CD8-positive, alpha-beta memory T cell (primary cell): ENCODE data around the gene ITGB8. TPM values are rescaled to one million over a fixed set of nuclear protein-coding genes. Genes with fewer than 3 reads are reported as not detected.

Source experiments
- CTCF ChIA-PET: fragments of 350-600 bp; sonication (Branson Sonifier 250); formaldehyde crosslinking; loops from one replicate; lab custom pipeline; 2021; ENCODE audit warnings: antibody characterized with exemption; lab: Charles Lee
- POLR2A ChIA-PET: fragments of 350-600 bp; sonication (Branson Sonifier 250); formaldehyde crosslinking; loops from one replicate; lab custom pipeline; 2021; ENCODE audit warnings: antibody characterized with exemption; lab: Charles Lee
- DNase-seq, 5 donors: peaks; one replicate each; pipeline versions ENCODE4 v3.0.0 to v3.0.0-alpha.2; 2020 to 2022; ENCODE audit warnings: mixed read lengths in 1 of 5
- H3K27ac ChIP-seq: one replicate; pipeline ENCODE4 v1.7.0; 2013; ENCODE audit warnings: low read depth, mild to moderate bottlenecking, low read length, moderate library complexity
- H3K27me3 ChIP-seq: 2 replicates; pipeline ENCODE4 v1.7.0; 2013; ENCODE audit warnings: low read length, mild to moderate bottlenecking; ENCODE audit not compliant: insufficient read depth, poor library complexity, severe bottlenecking
- H3K36me3 ChIP-seq: 2 replicates; pipeline ENCODE4 v1.7.0; 2013; ENCODE audit warnings: mild to moderate bottlenecking, low read length, moderate library complexity; ENCODE audit not compliant: insufficient read depth
- H3K4me1 ChIP-seq: 2 replicates; pipeline ENCODE4 v1.7.0; 2013; ENCODE audit warnings: mild to moderate bottlenecking, low read length, moderate library complexity; ENCODE audit not compliant: insufficient read depth
- H3K4me3 ChIP-seq: 2 replicates; pipeline ENCODE4 v1.7.0; 2013; ENCODE audit warnings: mild to moderate bottlenecking, low read length
- H3K9me3 ChIP-seq: 2 replicates; pipeline ENCODE4 v1.7.0; 2013; ENCODE audit warnings: mild to moderate bottlenecking, low read length
- H3K27ac Mint-ChIP-seq, 8 donors: one replicate each; pipeline ENCODE4 v1.8.0; 2020 to 2021; ENCODE audit warnings: mixed read lengths in 8 of 8, mild to moderate bottlenecking in 6 of 8, inconsistent platforms in 3 of 8, moderate library complexity in 3 of 8
- H3K27me3 Mint-ChIP-seq, 2 donors: one replicate each; pipeline ENCODE4 v1.8.0; 2020 to 2021; ENCODE audit warnings: mixed read lengths in 2 of 2, mild to moderate bottlenecking in 1 of 2, moderate library complexity in 1 of 2
- H3K36me3 Mint-ChIP-seq, 3 donors: one replicate each; pipeline ENCODE4 v1.8.0; 2020 to 2021; ENCODE audit warnings: mixed read lengths in 3 of 3, inconsistent platforms in 1 of 3, mild to moderate bottlenecking in 1 of 3
- H3K4me1 Mint-ChIP-seq, 3 donors: one replicate each; pipeline ENCODE4 v1.8.0; 2020 to 2021; ENCODE audit warnings: mixed read lengths in 3 of 3, inconsistent platforms in 1 of 3, mild to moderate bottlenecking in 1 of 3
- H3K4me3 Mint-ChIP-seq, 7 donors: one replicate each; pipeline ENCODE4 v1.8.0; 2020 to 2021; ENCODE audit warnings: mixed read lengths in 7 of 7, mild to moderate bottlenecking in 6 of 7, moderate library complexity in 4 of 7, inconsistent platforms in 2 of 7
- H3K9me3 Mint-ChIP-seq, 5 donors: one replicate each; pipeline ENCODE4 v1.8.0; 2020 to 2022; ENCODE audit warnings: mixed read lengths in 5 of 5, mild to moderate bottlenecking in 3 of 5, moderate library complexity in 2 of 5, inconsistent platforms in 1 of 5
- polyA plus RNA-seq: library from polyadenylated mRNA; unstranded; fragments of 300-500 nt; fragmentation: Illumina TruSeq; gene quantifications from one replicate; pipeline ENCODE4 v1.2.3, GENCODE V29; 2021
- total RNA-seq, 2 experiments: library from RNA; stranded (reverse); gene quantifications; one replicate each; pipeline ENCODE4 v1.2.3, GENCODE V29; 2021

ITGB8 gene
- total and polyA plus RNA-seq, 3 experiments from 2014 or later = 0.11 to 0.27 TPM; not detected in 1

DNA sequence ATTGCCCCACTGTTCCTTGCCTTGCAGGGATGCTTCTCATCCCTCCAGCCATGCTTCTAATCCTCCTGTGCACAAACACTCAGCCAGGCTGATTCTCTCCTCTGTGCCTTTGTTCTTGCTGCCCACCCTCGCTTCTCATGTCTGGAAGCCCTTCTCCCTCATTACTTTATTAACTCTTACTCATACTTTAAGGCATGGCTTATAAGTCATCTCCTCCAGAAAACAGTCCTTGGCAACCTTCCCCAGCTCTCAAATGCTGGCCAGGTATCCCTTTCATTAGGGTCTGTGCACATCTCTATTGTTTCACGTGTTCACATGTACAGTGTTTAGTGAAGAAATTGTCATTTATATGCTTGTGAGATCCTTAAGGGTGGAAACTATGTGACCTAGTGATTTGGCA is 62.9 kb downstream of the ITGB8 start:
- Histone ChIP-seq H3K27me3 (no peaks in the 10 kb centered on the region), H3K4me3 (no peak overlapping the region), H3K9me3 (no peaks in the 10 kb centered on the region), H3K27ac (no peak overlapping the region), H3K4me1 (no peaks in the 10 kb centered on the region), H3K36me3 (no peaks in the 10 kb centered on the region)
- Mint-ChIP-seq H3K27ac (no peak overlapping the region), H3K36me3 (no peaks in the 10 kb centered on the region), H3K4me1 (no peaks in the 10 kb centered on the region), H3K9me3 (peaks cover 0 to 4% (median 0%) of the 10 kb centered on the region in 5 donors), H3K27me3 (no peaks in the 10 kb centered on the region), H3K4me3 (no peak overlapping the region)
- POLR2A ChIA-PET = no interaction called here
- CTCF ChIA-PET = no interaction called here
- no peak for DNase-seq

DNA sequence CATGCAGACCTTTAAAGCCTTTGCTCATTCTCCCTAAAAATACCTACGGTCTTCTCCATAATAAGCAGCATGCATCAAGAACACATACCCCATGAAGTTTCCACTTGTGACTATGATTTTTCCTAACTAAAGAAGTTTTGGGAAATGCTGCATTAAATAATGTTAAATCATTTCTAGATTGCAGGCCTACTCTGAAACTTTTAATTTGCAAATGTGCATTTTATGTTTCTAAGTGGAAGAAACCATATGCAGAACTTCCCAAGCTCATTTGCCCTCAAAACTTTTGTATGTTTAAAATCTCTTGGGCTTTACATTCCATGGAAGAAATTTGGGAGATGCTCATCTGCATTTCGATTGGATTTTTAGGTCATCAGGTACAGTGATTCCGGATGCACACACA is 63.6 kb downstream of the ITGB8 start:
- no peaks in the 10 kb centered on the region for H3K4me1 Mint-ChIP-seq
- POLR2A ChIA-PET = no interaction called here
- Histone ChIP-seq H3K27ac (no peak overlapping the region), H3K4me3 (no peak overlapping the region), H3K9me3 (no peaks in the 10 kb centered on the region), H3K4me1 (no peaks in the 10 kb centered on the region), H3K27me3 (no peaks in the 10 kb centered on the region), H3K36me3 (no peaks in the 10 kb centered on the region)
- no peak overlapping the region for H3K27ac Mint-ChIP-seq
- CTCF ChIA-PET = no interaction called here
- H3K27me3 Mint-ChIP-seq = no peaks in the 10 kb centered on the region
- peaks cover 0 to 6% (median 0%) of the 10 kb centered on the region in 5 donors for H3K9me3 Mint-ChIP-seq
- no peak for DNase-seq
- H3K36me3 Mint-ChIP-seq = no peaks in the 10 kb centered on the region
- H3K4me3 Mint-ChIP-seq = no peak overlapping the region

DNA sequence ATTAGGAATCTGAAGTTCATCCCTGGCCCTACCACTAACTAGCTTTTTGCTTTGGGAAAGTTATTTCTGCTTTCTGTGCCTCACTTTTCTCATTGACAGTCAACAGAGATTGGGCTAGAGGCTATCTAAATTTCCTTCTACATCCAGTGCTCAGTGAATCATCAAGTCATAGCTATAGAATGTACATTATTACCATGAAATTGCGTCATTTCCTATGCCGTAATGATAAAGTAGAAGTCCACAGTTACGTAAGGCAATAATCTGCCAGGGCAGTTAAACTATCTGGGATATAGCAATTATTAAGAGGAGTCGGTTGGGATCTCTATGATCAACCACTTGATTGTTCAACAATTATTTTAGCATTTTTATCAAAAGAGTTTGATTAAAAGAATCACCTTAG is 64.4 kb downstream of the ITGB8 start:
- Histone ChIP-seq H3K9me3 (no peaks in the 10 kb centered on the region), H3K27ac (no peak overlapping the region), H3K36me3 (no peaks in the 10 kb centered on the region), H3K27me3 (no peaks in the 10 kb centered on the region), H3K4me3 (no peak overlapping the region), H3K4me1 (no peaks in the 10 kb centered on the region)
- no peak overlapping the region for H3K4me3 Mint-ChIP-seq
- H3K4me1 Mint-ChIP-seq = no peaks in the 10 kb centered on the region
- H3K27ac Mint-ChIP-seq = no peak overlapping the region
- no peaks in the 10 kb centered on the region for H3K27me3 Mint-ChIP-seq
- ChIA-PET POLR2A (no interaction called here), CTCF (no interaction called here)
- H3K36me3 Mint-ChIP-seq = no peaks in the 10 kb centered on the region
- no peak for DNase-seq
- peaks cover 0 to 6% (median 0%) of the 10 kb centered on the region in 5 donors for H3K9me3 Mint-ChIP-seq

DNA sequence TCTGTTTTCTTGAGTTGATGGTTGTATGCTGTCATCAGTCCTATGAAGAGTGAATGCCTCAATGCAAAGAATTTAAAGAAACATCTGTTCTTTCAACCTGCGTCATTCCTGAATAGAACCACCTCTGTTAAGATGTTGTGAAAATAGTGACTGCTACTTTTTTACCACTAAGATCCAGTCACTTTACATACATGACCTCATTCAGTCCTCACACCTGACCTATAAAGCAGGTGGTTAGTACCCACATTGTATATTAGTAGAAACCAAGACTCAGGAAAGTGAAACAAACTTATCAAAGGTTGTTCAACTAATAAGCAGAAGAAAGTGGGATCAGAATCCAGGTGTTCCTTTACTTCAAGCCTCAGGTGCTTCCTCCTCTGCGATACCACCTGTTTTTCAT is 64.8 kb downstream of the ITGB8 start:
- H3K27ac ChIP-seq = no peak overlapping the region
- no peaks in the 10 kb centered on the region for H3K9me3 ChIP-seq
- no peaks in the 10 kb centered on the region for H3K27me3 ChIP-seq
- no peak overlapping the region for H3K4me3 ChIP-seq
- H3K4me3 Mint-ChIP-seq = no peak overlapping the region
- POLR2A ChIA-PET = no interaction called here
- CTCF ChIA-PET = no interaction called here
- H3K27me3 Mint-ChIP-seq = no peaks in the 10 kb centered on the region
- peaks cover 0 to 6% (median 0%) of the 10 kb centered on the region in 5 donors for H3K9me3 Mint-ChIP-seq
- H3K4me1 Mint-ChIP-seq = no peaks in the 10 kb centered on the region
- DNase-seq = no peak
- H3K36me3 Mint-ChIP-seq = no peaks in the 10 kb centered on the region
- H3K27ac Mint-ChIP-seq = no peak overlapping the region
- H3K36me3 ChIP-seq = no peaks in the 10 kb centered on the region
- H3K4me1 ChIP-seq = no peaks in the 10 kb centered on the region

DNA sequence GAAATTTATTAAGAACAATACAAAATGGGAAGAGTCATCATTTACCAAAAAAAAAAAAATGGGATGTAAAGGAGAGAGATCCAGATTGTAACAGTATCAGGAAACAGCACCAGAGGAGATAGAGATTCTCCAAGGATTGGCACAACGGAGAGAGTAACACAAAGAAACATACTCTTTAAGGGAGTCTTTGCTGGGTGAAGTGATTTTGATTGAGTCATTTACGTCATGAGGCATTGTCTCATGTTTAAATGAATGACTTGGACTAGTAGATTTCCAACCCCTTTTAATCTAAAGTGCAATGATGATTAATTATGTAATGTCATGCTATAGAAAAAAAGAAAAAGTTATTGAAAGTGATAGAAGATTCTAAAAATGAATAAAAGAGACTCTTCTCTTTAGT is 68.8 kb downstream of the ITGB8 start:
- CTCF ChIA-PET = no interaction called here
- H3K27ac Mint-ChIP-seq = no peak overlapping the region
- H3K36me3 Mint-ChIP-seq = no peaks in the 10 kb centered on the region

DNA sequence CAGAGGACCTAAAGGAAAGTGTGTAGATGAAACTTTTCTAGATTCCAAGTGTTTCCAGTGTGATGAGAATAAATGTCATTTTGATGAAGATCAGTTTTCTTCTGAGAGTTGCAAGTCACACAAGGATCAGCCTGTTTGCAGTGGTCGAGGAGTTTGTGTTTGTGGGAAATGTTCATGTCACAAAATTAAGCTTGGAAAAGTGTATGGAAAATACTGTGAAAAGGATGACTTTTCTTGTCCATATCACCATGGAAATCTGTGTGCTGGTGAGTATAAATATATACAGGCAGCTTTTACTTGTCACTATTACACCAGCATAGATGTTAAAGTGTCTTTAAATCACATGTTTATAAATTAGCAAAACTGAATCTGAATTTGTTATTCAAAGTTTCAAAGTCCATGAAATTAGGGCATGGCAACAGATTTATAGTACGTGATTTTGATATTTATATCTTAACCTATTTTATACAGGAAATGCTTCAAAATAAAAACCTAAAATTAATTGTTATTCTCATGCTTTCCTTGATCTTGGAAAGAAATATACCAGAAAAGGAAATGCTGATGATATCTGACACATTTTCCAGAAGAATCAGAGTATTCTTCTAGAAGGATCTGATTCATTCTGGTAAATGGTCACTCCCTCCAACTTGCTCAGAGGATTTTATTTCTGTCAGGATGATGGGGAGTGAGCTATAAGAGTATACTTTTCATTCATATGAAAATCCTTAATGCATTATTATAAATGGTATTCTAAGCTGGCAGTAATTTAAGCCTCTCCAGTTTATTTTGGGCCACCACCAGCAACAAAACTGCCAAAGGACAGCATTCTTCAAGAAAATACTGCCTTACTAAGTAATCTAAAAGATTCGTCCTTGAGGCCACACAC is 71.4 kb downstream of the ITGB8 start:
- H3K4me3 ChIP-seq = no peak overlapping the region
- Mint-ChIP-seq H3K27me3 (no peaks in the 10 kb centered on the region), H3K27ac (no peak overlapping the region), H3K36me3 (no peaks in the 10 kb centered on the region), H3K4me3 (no peak overlapping the region), H3K4me1 (no peaks in the 10 kb centered on the region), H3K9me3 (peaks cover 0 to 2% (median 0%) of the 10 kb centered on the region in 5 donors)
- no peak overlapping the region for H3K27ac ChIP-seq
- ChIA-PET POLR2A (no interaction called here), CTCF (no interaction called here)
- no peaks in the 10 kb centered on the region for H3K36me3 ChIP-seq
- H3K9me3 ChIP-seq = no peaks in the 10 kb centered on the region
- no peaks in the 10 kb centered on the region for H3K4me1 ChIP-seq
- DNase-seq = no peak
- H3K27me3 ChIP-seq = no peaks in the 10 kb centered on the region

More for the DNA sequence above, 68.8 kb downstream of the ITGB8 start:
- Histone ChIP-seq H3K4me1 (no peaks in the 10 kb centered on the region), H3K27ac (no peak overlapping the region), H3K4me3 (no peak overlapping the region), H3K9me3 (no peaks in the 10 kb centered on the region), H3K27me3 (no peaks in the 10 kb centered on the region), H3K36me3 (no peaks in the 10 kb centered on the region)
- H3K4me3 Mint-ChIP-seq = no peak overlapping the region
- no peaks in the 10 kb centered on the region for H3K4me1 Mint-ChIP-seq
- DNase-seq = no peak
- peaks cover 0 to 6% (median 0%) of the 10 kb centered on the region in 5 donors for H3K9me3 Mint-ChIP-seq
- H3K27me3 Mint-ChIP-seq = no peaks in the 10 kb centered on the region
- POLR2A ChIA-PET = no interaction called here

DNA sequence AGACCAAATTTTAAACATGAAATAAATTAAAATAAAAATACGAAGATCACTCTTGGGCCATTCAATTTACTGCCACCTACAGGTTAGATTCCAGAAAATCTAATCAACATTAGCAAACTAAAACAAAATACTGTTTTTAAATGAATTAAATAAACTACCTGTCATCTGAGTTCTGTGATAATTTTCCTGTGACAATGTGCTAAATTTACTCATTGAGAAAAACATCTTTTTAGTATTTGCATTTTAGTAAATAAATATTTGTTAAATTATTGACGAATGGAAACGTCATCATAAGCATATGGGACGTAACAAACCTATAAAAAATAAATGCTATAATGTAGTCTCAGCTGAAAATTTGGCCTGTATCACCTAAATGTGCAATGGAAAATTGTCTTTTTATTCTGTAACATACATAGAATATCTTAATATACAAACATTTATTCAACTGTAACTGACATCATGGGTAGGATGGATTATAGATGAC is 72.1 kb downstream of the ITGB8 start:
- Mint-ChIP-seq H3K27me3 (no peaks in the 10 kb centered on the region), H3K36me3 (no peaks in the 10 kb centered on the region), H3K4me3 (no peak overlapping the region), H3K9me3 (peaks cover 0 to 2% (median 0%) of the 10 kb centered on the region in 5 donors), H3K27ac (no peak overlapping the region), H3K4me1 (no peaks in the 10 kb centered on the region)
- ChIA-PET CTCF (no interaction called here), POLR2A (no interaction called here)
- DNase-seq = no peak
- Histone ChIP-seq H3K4me3 (no peak overlapping the region), H3K36me3 (no peaks in the 10 kb centered on the region), H3K27ac (no peak overlapping the region), H3K27me3 (no peaks in the 10 kb centered on the region), H3K9me3 (no peaks in the 10 kb centered on the region), H3K4me1 (no peaks in the 10 kb centered on the region)

DNA sequence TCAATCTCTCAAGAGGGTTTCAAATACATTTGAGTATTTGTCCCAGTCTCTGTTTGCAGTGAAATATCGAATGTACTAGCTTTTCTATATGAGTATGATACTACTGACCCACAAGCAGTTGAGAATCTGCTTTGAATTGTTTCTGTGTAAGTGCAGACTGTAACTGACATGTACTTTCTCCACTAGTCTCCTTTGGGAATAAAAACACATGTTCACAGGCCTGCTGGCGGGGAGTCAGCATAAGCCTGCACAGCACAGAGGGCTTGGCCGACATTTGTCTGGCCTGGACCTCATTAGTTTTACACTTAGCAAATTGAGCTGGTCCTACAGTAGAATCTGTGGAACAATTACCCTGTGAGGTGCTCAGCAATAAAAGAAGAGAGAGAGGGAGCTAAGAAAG is 72.6 kb downstream of the ITGB8 start:
- H3K36me3 Mint-ChIP-seq = no peaks in the 10 kb centered on the region

More for the DNA sequence above, 72.6 kb downstream of the ITGB8 start:
- no peak overlapping the region for H3K27ac Mint-ChIP-seq
- H3K4me1 Mint-ChIP-seq = no peaks in the 10 kb centered on the region
- Histone ChIP-seq H3K4me1 (no peaks in the 10 kb centered on the region), H3K9me3 (no peaks in the 10 kb centered on the region), H3K36me3 (no peaks in the 10 kb centered on the region), H3K27me3 (no peaks in the 10 kb centered on the region), H3K4me3 (no peak overlapping the region), H3K27ac (no peak overlapping the region)
- DNase-seq = no peak
- H3K9me3 Mint-ChIP-seq = peaks cover 0 to 2% (median 0%) of the 10 kb centered on the region in 5 donors
- no peak overlapping the region for H3K4me3 Mint-ChIP-seq
- ChIA-PET POLR2A (no interaction called here), CTCF (no interaction called here)
- H3K27me3 Mint-ChIP-seq = no peaks in the 10 kb centered on the region
